Kidney epithelial cell (primary cell): ENCODE measurements around the gene INHBE. TPM values are rescaled to one million over a fixed set of nuclear protein-coding genes. Genes with fewer than 3 reads are reported as not detected.
A peak's percentile ranks its signal among the peaks of the same experiment; 100 is the strongest.

Experiments used
- DNase-seq: peaks from one replicate; pipeline ENCODE4 v3.0.0-alpha.2; 2010; ENCODE audit warnings: low read depth
- H3K27me3 ChIP-seq: 2 replicates; pipeline ENCODE4 v1.6.0; 2011; ENCODE audit warnings: low read length; ENCODE audit not compliant: control insufficient read depth, insufficient read depth
- H3K36me3 ChIP-seq: 2 replicates; pipeline ENCODE4 v1.5.1; 2011; ENCODE audit warnings: low read length; ENCODE audit not compliant: control insufficient read depth, insufficient read depth
- H3K4me3 ChIP-seq: 2 replicates; pipeline ENCODE4 v1.5.1; 2011; ENCODE audit warnings: low read depth, mild to moderate bottlenecking, control low read depth, low read length
- CTCF ChIP-seq: IDR thresholded peaks from 2 replicates; pipeline ENCODE4 v1.5.1; 2011; ENCODE audit warnings: mild to moderate bottlenecking, moderate library complexity, low read length, control low read depth, inconsistent platforms; ENCODE audit not compliant: insufficient read depth, poor library complexity, severe bottlenecking
- total RNA-seq: library from RNA; depleted of rRNA; stranded (reverse); fragments of >200 nt; gene quantifications from 2 replicates; pipeline ENCODE4 v1.2.3, GENCODE V29; 2015

INHBE gene
- total RNA-seq, 1 donor from 2014 or later = 8.7 TPM

- H3K4me3 ChIP-seq = peak within 1 kb of the TSS; percentile 63
- H3K36me3 ChIP-seq = no peaks in the 10 kb centered on the region
- no peak for TF ChIP-seq CTCF
- no peaks in the 10 kb centered on the region for H3K27me3 ChIP-seq
- peak; percentile 60 for DNase-seq
These were observed 24.1 kb upstream of the INHBE start, which contains the start of gene R3HDM2 for GRCh38 chr12:57430931-57431566. TSS of gene R3HDM2 (minus strand) at chr12:57431043. CDS start at chr12:57310428, 120,615 bp downstream.

- Histone ChIP-seq H3K27me3 (no peaks in the 10 kb centered on the region), H3K4me3 (no peak overlapping the region), H3K36me3 (no peaks in the 10 kb centered on the region)
- no peak for DNase-seq
- no peak for TF ChIP-seq CTCF
These were observed 23.4 kb upstream of the INHBE start for GRCh38 chr12:57431654-57432188.

GRCh38 chr12:57433370-57433769 lies 21.7 kb upstream of the INHBE start:
- no peak for TF ChIP-seq CTCF
- Histone ChIP-seq H3K4me3 (no peak overlapping the region), H3K27me3 (no peaks in the 10 kb centered on the region), H3K36me3 (no peaks in the 10 kb centered on the region)
- DNase-seq = no peak

GRCh38 chr12:57434517-57435223 lies 20.4 kb upstream of the INHBE start, which contains the start of gene INHBC:
TSS of gene INHBC (plus strand) at chr12:57434784. CDS start at chr12:57434887, 103 bp downstream.
- no peak for TF ChIP-seq CTCF
- H3K4me3 ChIP-seq = no peak within 1 kb of the TSS
- no peaks in the 10 kb centered on the region for H3K27me3 ChIP-seq
- DNase-seq = no peak
- H3K36me3 ChIP-seq = no peaks in the 10 kb centered on the region

- no peak for TF ChIP-seq CTCF
- Histone ChIP-seq H3K27me3 (no peaks in the 10 kb centered on the region), H3K4me3 (no peak overlapping the region), H3K36me3 (no peaks in the 10 kb centered on the region)
- DNase-seq = no peak
These were observed 19.8 kb upstream of the INHBE start for GRCh38 chr12:57435293-57435692.
